Measurements from ENCODE around the gene FRMD4A. TPM values are rescaled to one million over a fixed set of nuclear protein-coding genes. Genes with fewer than 3 reads are reported as not detected.

The FRMD4A gene
- total RNA-seq, 1 experiment from 2014 or later: 7.1 TPM

DNA sequence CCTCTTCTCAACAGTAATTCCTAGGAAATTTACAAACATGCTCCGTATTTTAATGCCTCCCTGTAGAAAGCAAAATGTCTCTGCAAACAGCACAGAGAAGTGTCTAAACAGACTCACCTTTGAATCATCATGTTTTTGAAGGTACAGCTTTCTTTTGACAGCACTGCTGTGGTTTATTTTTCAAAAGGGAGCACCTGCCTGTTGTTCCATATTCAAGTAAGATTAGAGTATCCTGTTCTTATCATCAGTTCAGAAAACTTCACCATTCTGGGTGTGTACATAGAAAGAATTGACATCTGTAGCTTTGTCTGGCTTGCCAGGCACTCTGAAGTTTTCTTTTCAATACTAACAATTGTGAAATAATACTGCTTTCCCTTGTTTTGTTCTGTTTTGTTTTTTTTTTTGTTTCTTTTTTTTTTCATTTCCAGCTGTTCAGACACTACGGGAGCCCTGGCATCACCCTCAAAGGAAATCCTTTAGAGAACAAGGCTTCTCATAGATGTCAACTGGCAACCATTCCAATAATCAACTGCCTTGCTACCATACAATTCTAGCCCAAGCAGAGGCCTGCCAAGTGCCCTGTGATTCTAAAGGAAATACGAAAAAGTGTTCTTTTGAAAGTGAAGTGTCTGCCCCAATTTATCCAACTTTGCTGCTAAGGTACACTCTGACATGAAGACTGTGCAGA lies 468.0 kb downstream of the FRMD4A start:
- H3K9me2 ChIP-seq (replicated peaks; ENCODE audit: low read length): no peaks in the 10 kb centered on the region
- H4K20me1 ChIP-seq (ENCODE audit: low read length): no peaks in the 10 kb centered on the region
- BruUV-seq (replicated peaks): no TSS peak
- H3K9ac ChIP-seq (ENCODE audit: low read length): no peak overlapping the region
- intact Hi-C loops (cut with micrococcal nuclease): no loop called here
- H3K79me2 ChIP-seq (ENCODE audit: low read length): peaks cover 35% of the 10 kb centered on the region
- no peak for ATAC-seq
- no peaks in the 10 kb centered on the region for H3K9me3 ChIP-seq (ENCODE audit: low read length)
- CTCF ChIA-PET: interaction anchor here (0.5 kb wide), 1 partner anchor 40 kb away, joined by 4 read pairs; no protein-coding TSS in a partner anchor
- no peak for TF ChIP-seq EZH2 (IDR thresholded peaks at IDR 0.05; ENCODE audit: low read length, unreplicated experiment)
- TF ChIP-seq EZH2phosphoT487 (IDR thresholded peaks at IDR 0.05; ENCODE audit: borderline replicate concordance, low read length): no peak
- TF ChIP-seq, protein P1, sequence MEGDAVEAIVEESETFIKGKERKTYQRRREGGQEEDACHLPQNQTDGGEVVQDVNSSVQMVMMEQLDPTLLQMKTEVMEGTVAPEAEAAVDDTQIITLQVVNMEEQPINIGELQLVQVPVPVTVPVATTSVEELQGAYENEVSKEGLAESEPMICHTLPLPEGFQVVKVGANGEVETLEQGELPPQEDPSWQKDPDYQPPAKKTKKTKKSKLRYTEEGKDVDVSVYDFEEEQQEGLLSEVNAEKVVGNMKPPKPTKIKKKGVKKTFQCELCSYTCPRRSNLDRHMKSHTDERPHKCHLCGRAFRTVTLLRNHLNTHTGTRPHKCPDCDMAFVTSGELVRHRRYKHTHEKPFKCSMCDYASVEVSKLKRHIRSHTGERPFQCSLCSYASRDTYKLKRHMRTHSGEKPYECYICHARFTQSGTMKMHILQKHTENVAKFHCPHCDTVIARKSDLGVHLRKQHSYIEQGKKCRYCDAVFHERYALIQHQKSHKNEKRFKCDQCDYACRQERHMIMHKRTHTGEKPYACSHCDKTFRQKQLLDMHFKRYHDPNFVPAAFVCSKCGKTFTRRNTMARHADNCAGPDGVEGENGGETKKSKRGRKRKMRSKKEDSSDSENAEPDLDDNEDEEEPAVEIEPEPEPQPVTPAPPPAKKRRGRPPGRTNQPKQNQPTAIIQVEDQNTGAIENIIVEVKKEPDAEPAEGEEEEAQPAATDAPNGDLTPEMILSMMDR (conservative IDR thresholded peaks at IDR 0.05; ENCODE audit: low read depth, low read length): no peak
- peaks cover 28% of the 10 kb centered on the region for H3K4me1 ChIP-seq (ENCODE audit: insufficient read depth, low read length)
- H3K27ac ChIP-seq (ENCODE audit: low read length): no peak overlapping the region
- no peaks in the 10 kb centered on the region for H3F3A ChIP-seq (ENCODE audit: low read length, unreplicated experiment)
- H3K4me3 ChIP-seq (ENCODE audit: low read length): no peak overlapping the region
- no peaks in the 10 kb centered on the region for H3K27me3 ChIP-seq (ENCODE audit: low read length)
- no peak overlapping the region for H2AFZ ChIP-seq (ENCODE audit: low read length)
- peak; percentile 23 for DNase-seq
- POLR2A ChIA-PET (ENCODE audit: unreplicated experiment): no interaction called here
- no peaks in the 10 kb centered on the region for H3K36me3 ChIP-seq (ENCODE audit: low read depth, low read length)
- H3K4me2 ChIP-seq (ENCODE audit: low read length): peak overlapping the region; percentile 43

DNA sequence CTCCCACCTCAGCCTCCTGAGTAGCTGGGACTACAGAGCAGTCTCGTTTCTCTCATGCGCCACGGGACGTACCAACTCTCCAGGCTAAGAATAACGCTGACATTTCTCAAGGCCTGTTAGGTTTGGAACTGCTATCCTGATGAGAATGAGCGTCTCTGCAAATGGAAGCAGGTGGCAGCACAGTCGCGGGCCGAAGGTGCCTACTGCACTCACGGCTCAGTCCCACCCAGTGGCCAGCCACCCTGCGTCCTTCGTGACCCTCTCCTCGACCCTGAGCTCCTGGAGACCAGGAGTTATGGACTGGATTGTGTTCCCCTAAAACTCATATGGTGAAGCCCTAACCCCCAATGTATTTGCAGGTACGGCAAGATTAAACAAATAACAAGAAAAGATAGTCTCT lies 469.8 kb downstream of the FRMD4A start:
- DNase-seq (no peak), ATAC-seq (no peak)
- Histone ChIP-seq H3K27me3 (ENCODE audit: low read length) (no peaks in the 10 kb centered on the region), H3K9ac (ENCODE audit: low read length) (no peak overlapping the region), H3K9me3 (ENCODE audit: low read length) (no peaks in the 10 kb centered on the region), H3K9me2 (replicated peaks; ENCODE audit: low read length) (no peaks in the 10 kb centered on the region), H3K36me3 (ENCODE audit: low read depth, low read length) (no peaks in the 10 kb centered on the region), H3K4me1 (ENCODE audit: insufficient read depth, low read length) (peaks cover 17% of the 10 kb centered on the region), H3K27ac (ENCODE audit: low read length) (no peak overlapping the region), H3K4me2 (ENCODE audit: low read length) (no peak overlapping the region), H3K79me2 (ENCODE audit: low read length) (peaks cover 35% of the 10 kb centered on the region), H2AFZ (ENCODE audit: low read length) (no peak overlapping the region), H4K20me1 (ENCODE audit: low read length) (no peaks in the 10 kb centered on the region), H3K4me3 (ENCODE audit: low read length) (no peak overlapping the region), H3F3A (ENCODE audit: low read length, unreplicated experiment) (no peaks in the 10 kb centered on the region)
- TF ChIP-seq EZH2 (IDR thresholded peaks at IDR 0.05; ENCODE audit: low read length, unreplicated experiment) (no peak), EZH2phosphoT487 (IDR thresholded peaks at IDR 0.05; ENCODE audit: borderline replicate concordance, low read length) (no peak)
- intact Hi-C loops (cut with micrococcal nuclease): no loop called here
- ChIA-PET CTCF (no interaction called here), POLR2A (ENCODE audit: unreplicated experiment) (no interaction called here)
- BruUV-seq (replicated peaks): no TSS peak

DNA sequence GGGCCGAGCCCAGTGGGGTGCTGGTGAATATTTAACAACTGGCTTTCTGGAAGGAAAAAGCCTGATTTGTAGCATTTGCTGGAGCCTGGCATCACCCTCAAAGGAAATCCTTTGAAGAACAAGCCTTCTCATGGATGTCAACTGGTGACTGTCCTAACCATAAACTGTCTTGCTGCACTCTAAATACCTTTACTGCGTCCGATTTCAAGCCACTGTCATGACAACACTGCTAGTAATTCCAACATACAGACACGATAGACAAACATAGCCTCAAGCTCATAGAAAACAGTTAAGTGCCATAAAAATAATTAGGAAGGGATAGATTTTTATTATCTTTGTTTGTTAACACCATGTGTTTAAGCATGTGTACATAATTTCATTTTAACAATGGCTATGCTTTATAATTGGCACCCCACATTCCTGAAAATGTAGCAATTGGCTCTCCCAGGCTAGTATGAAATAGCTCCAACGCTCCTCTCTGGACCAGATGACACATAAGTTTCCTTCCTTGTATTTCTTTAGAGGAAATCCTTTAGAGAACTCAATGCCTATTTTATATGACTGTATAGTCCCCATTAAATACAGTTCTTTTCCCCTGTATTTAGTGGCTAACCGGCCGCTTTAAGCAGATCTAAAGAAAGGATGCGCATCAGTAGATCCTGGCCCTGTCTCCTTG lies 470.6 kb downstream of the FRMD4A start:
- Histone ChIP-seq H4K20me1 (ENCODE audit: low read length) (no peaks in the 10 kb centered on the region), H3K9ac (ENCODE audit: low read length) (no peak overlapping the region), H3F3A (ENCODE audit: low read length, unreplicated experiment) (no peaks in the 10 kb centered on the region), H3K9me2 (replicated peaks; ENCODE audit: low read length) (no peaks in the 10 kb centered on the region), H3K4me1 (ENCODE audit: insufficient read depth, low read length) (peaks cover 13% of the 10 kb centered on the region; the same call in 1 of the 2 replicates), H3K27me3 (ENCODE audit: low read length) (no peaks in the 10 kb centered on the region), H3K9me3 (ENCODE audit: low read length) (no peaks in the 10 kb centered on the region), H3K79me2 (ENCODE audit: low read length) (peaks cover 35% of the 10 kb centered on the region), H2AFZ (ENCODE audit: low read length) (no peak overlapping the region), H3K36me3 (ENCODE audit: low read depth, low read length) (no peaks in the 10 kb centered on the region), H3K27ac (ENCODE audit: low read length) (no peak overlapping the region), H3K4me2 (ENCODE audit: low read length) (no peak overlapping the region), H3K4me3 (ENCODE audit: low read length) (no peak overlapping the region)
- ChIA-PET CTCF (no interaction called here), POLR2A (ENCODE audit: unreplicated experiment) (no interaction called here)
- intact Hi-C loops (cut with micrococcal nuclease): no loop called here
- no TSS peak for BruUV-seq (replicated peaks)
- ATAC-seq: no peak
- no peak for DNase-seq
- no peak for TF ChIP-seq EZH2 (IDR thresholded peaks at IDR 0.05; ENCODE audit: low read length, unreplicated experiment)
- no peak for TF ChIP-seq EZH2phosphoT487 (IDR thresholded peaks at IDR 0.05; ENCODE audit: borderline replicate concordance, low read length)
- TF ChIP-seq, protein P1 (conservative IDR thresholded peaks at IDR 0.05; ENCODE audit: low read depth, low read length): no peak
